Ovary (tissue), 3 donors: Measurements from ENCODE around the gene MRFAP1.

Source experiments
- CTCF ChIP-seq, 3 donors: fragments of 450-650 bp in 2 of 3; fragments of 200-600 bp in 1 of 3; IDR thresholded peaks; one replicate each; pipeline versions ENCODE4 v1.5.1 to v1.8.0; 2016 to 2022; ENCODE audit warnings: antibody characterized with exemption in 3 of 3, mild to moderate bottlenecking in 1 of 3
- POLR2A ChIP-seq: fragments of 450-650 bp; IDR thresholded peaks from one replicate; pipeline ENCODE4 v1.6.1; 2017; ENCODE audit warnings: antibody characterized with exemption, mild to moderate bottlenecking, moderate library complexity
- donor health status: DM: no; HTN: no; CAD: no.

GRCh38 chr4:6608758-6609414 is 31.6 kb upstream of the MRFAP1 start:
- TF ChIP-seq CTCF (IDR thresholded peaks at IDR 0.05) (no peak), POLR2A (no peak)
